HL-60 (cell line): Measurements from ENCODE around the gene PRKAG1.

ENCODE experiments used
- CTCF ChIP-seq: IDR thresholded peaks from one replicate; pipeline ENCODE4 v1.5.1; 2011; ENCODE audit warnings: low read length, control low read depth, inconsistent platforms; ENCODE audit not compliant: insufficient read depth
- GABPA ChIP-seq: IDR thresholded peaks from 2 replicates; pipeline ENCODE4 v1.6.1; 2012; ENCODE audit warnings: low read depth
- POLR2AphosphoS5 ChIP-seq: IDR thresholded peaks from 2 replicates; pipeline ENCODE4 v1.6.1; 2012; ENCODE audit warnings: low read depth
- REST ChIP-seq: IDR thresholded peaks from 2 replicates; pipeline ENCODE4 v1.6.1; 2012; ENCODE audit warnings: low read depth; ENCODE audit not compliant: insufficient replicate concordance
- SPI1 ChIP-seq: IDR thresholded peaks from 2 replicates; pipeline ENCODE4 v1.6.1; 2012; ENCODE audit warnings: low read depth, mild to moderate bottlenecking, borderline replicate concordance

GRCh38 chr12:48978741-48979601, 39.6 kb downstream of the PRKAG1 start:
- TF ChIP-seq CTCF (no peak), GABPA (no peak), POLR2AphosphoS5 (no peak), REST (no peak), SPI1 (no peak)
